Retinal pigment epithelial cell (primary cell): ENCODE results near the gene ABT1.

Source experiments
- DNase-seq: peaks from one replicate; pipeline ENCODE4 v3.0.0-alpha.2; 2010; ENCODE audit warnings: low read depth
- H3K4me3 ChIP-seq: 2 replicates; pipeline ENCODE4 v1.5.1; 2011; ENCODE audit warnings: mild to moderate bottlenecking, low read length, control low read depth, moderate library complexity
- CTCF ChIP-seq: conservative IDR thresholded peaks from 2 replicates; pipeline ENCODE4 v1.5.1; 2011; ENCODE audit warnings: low read depth, low read length, control low read depth, inconsistent platforms

ABT1 gene

GRCh38 chr6:26624557-26624956, 27.8 kb downstream of the ABT1 start:
- TF ChIP-seq CTCF = no peak
- no peak for DNase-seq
- no peak overlapping the region for H3K4me3 ChIP-seq

- no peak for TF ChIP-seq CTCF
- DNase-seq = no peak
- no peak overlapping the region for H3K4me3 ChIP-seq
These were observed 31.1 kb downstream of the ABT1 start for GRCh38 chr6:26627843-26628242.

GRCh38 chr6:26629359-26629758, 32.6 kb downstream of the ABT1 start:
- no peak overlapping the region for H3K4me3 ChIP-seq
- TF ChIP-seq CTCF = no peak
- DNase-seq = no peak

- DNase-seq = no peak
- TF ChIP-seq CTCF = no peak
- H3K4me3 ChIP-seq = no peak overlapping the region
These were observed 44.1 kb downstream of the ABT1 start for GRCh38 chr6:26640806-26641205.

- TF ChIP-seq CTCF = no peak
- DNase-seq = no peak
- H3K4me3 ChIP-seq = no peak overlapping the region
These were observed 49.3 kb downstream of the ABT1 start for GRCh38 chr6:26646074-26646473.
